Esophagus squamous epithelium (tissue), 5 donors: ENCODE results near the gene STAMBPL1. TPM values are rescaled to one million over a fixed set of nuclear protein-coding genes. Genes with fewer than 3 reads are reported as not detected.
A peak's percentile ranks its signal among the peaks of the same experiment; 100 is the strongest.
"Not testable (repeated sequence)": the region's sequence is repeated elsewhere in the genome, so short reads cannot be mapped to it uniquely, and the experiment has no call there.

Experiments used
- DNase-seq: peaks from one replicate; lab custom pipeline; 2025; lab: John Stamatoyannopoulos, UW
- H3K27ac ChIP-seq, 4 donors: fragments of 200-600 bp; sonication (generic); one replicate each; pipeline ENCODE4 v1.5.1; 2016 to 2019; ENCODE audit warnings: mild to moderate bottlenecking in 1 of 4
- H3K27me3 ChIP-seq, 4 donors: fragments of 200-600 bp; sonication (generic); 1 replicate in 3 of 4; 2 replicates in 1 of 4; pipeline versions ENCODE4 v1.5.1 to v1.6.0; 2017 to 2021; ENCODE audit warnings: antibody characterized with exemption in 1 of 4
- H3K36me3 ChIP-seq, 3 donors: fragments of 200-600 bp; sonication (generic); one replicate each; pipeline ENCODE4 v1.5.1; 2016 to 2019
- H3K4me1 ChIP-seq, 3 donors: fragments of 200-600 bp; sonication (generic); one replicate each; pipeline ENCODE4 v1.5.1; 2017 to 2019
- H3K4me3 ChIP-seq, 4 donors: fragments of 200-600 bp; sonication (generic); 1 replicate in 3 of 4; 2 replicates in 1 of 4; pipeline ENCODE4 v1.5.1; 2016 to 2019; ENCODE audit warnings: mild to moderate bottlenecking in 2 of 4, moderate library complexity in 1 of 4
- H3K9me3 ChIP-seq, 3 donors: fragments of 200-600 bp; sonication (generic); one replicate each; pipeline ENCODE4 v1.5.1; 2016 to 2019
- CTCF ChIP-seq, 6 experiments: fragments of 450-650 bp in 4 of 6; fragments of 200-600 bp in 2 of 6; sonication (generic) in 2 of 6; IDR thresholded peaks; one replicate each; pipeline ENCODE4 v1.5.1; 2016 to 2019; ENCODE audit warnings: antibody characterized with exemption in 6 of 6, mild to moderate bottlenecking in 4 of 6, moderate library complexity in 4 of 6
- POLR2A ChIP-seq, 4 donors: fragments of 450-650 bp; IDR thresholded peaks; one replicate each; pipeline ENCODE4 v1.6.1; 2017; ENCODE audit warnings: antibody characterized with exemption in 4 of 4, mild to moderate bottlenecking in 4 of 4, moderate library complexity in 3 of 4
- WGBS, 2 donors: methylation state at CpG; one replicate each; pipeline ENCODE4 v1.1.5; 2018; 5-methylcytosine and 5-hydroxymethylcytosine counted together
- intact Hi-C: fragments of 100-400 bp; cut with DNase I; formaldehyde crosslinking; loops from one replicate; pipeline ENCODE4 v1.15.0; 2022
- total RNA-seq, 4 donors: library from RNA; depleted of rRNA; stranded (reverse); fragments of >200 nt; gene quantifications; one replicate each; pipeline ENCODE4 v1.1.0, GENCODE V29; 2016
- donor health status: DM: yes; HTN: yes; CAD: no.

The STAMBPL1 gene
- total RNA-seq, 4 donors from 2014 or later = 3.5 to 21.0 (median 7.6) TPM

- H3K27me3 ChIP-seq = no peaks in the 10 kb centered on the region
- intact Hi-C loops = no loop called here
- 74 to 89% methylated on average over 2 of the region's 2 CpGs for WGBS, 2 donors
- H3K4me1 ChIP-seq = peaks cover 0 to 31% (median 5%) of the 10 kb centered on the region in 3 donors
- DNase-seq = no peak
- peak overlapping the region in 3 of 4 donors; percentile 33 to 76 (median 62) for H3K27ac ChIP-seq
- H3K36me3 ChIP-seq = peaks cover 0 to 13% (median 0%) of the 10 kb centered on the region in 3 donors
- no peaks in the 10 kb centered on the region for H3K9me3 ChIP-seq
- H3K4me3 ChIP-seq = no peak overlapping the region
- no peak for TF ChIP-seq CTCF (IDR thresholded peaks at IDR 0.05)
- TF ChIP-seq POLR2A (IDR thresholded peaks at IDR 0.05) = no peak
Observed at GRCh38 chr10:88927416-88927690, 47.3 kb downstream of the STAMBPL1 start.

GRCh38 chr10:88928254-88928653 lies 48.2 kb downstream of the STAMBPL1 start:
- H3K27me3 ChIP-seq = no peaks in the 10 kb centered on the region
- no peak overlapping the region for H3K27ac ChIP-seq
- TF ChIP-seq CTCF (IDR thresholded peaks at IDR 0.05) = no peak
- TF ChIP-seq POLR2A (IDR thresholded peaks at IDR 0.05) = no peak
- no peak for DNase-seq
- H3K4me3 ChIP-seq = no peak overlapping the region
- 71 to 76% methylated on average over 2 of the region's 2 CpGs for WGBS, 2 donors
- H3K36me3 ChIP-seq = peaks cover 0 to 13% (median 0%) of the 10 kb centered on the region in 3 donors
- no peaks in the 10 kb centered on the region for H3K9me3 ChIP-seq
- peaks cover 0 to 39% (median 7%) of the 10 kb centered on the region in 3 donors for H3K4me1 ChIP-seq
- intact Hi-C loops = no loop called here

GRCh38 chr10:88931548-88931947 lies 51.5 kb downstream of the STAMBPL1 start:
- intact Hi-C loops = loop anchor here (5.0 kb wide), 1 partner anchor 94 kb away; no protein-coding TSS in a partner anchor
- H3K27me3 ChIP-seq = no peaks in the 10 kb centered on the region
- peak overlapping the region in 2 of 4 donors; percentile 57 to 65 for H3K27ac ChIP-seq
- DNase-seq = no peak
- peaks cover 0 to 3% (median 0%) of the 10 kb centered on the region in 3 donors for H3K36me3 ChIP-seq
- WGBS, 2 donors = 60 to 63% methylated on average over 1 of the region's 1 CpG
- TF ChIP-seq CTCF (IDR thresholded peaks at IDR 0.05) = no peak
- TF ChIP-seq POLR2A (IDR thresholded peaks at IDR 0.05) = no peak
- H3K9me3 ChIP-seq = no peaks in the 10 kb centered on the region
- no peak overlapping the region for H3K4me3 ChIP-seq
- H3K4me1 ChIP-seq = peaks cover 6 to 42% (median 10%) of the 10 kb centered on the region in 3 donors

- not testable (repeated sequence) for H3K27me3 ChIP-seq, H3K36me3 ChIP-seq, H3K9me3 ChIP-seq, DNase-seq, H3K4me3 ChIP-seq
- intact Hi-C loops = loop anchor here (5.0 kb wide), 1 partner anchor 95 kb away; no protein-coding TSS in a partner anchor
- peak overlapping the region; percentile 41 to 74 (median 61) for H3K27ac ChIP-seq
- H3K4me1 ChIP-seq = peaks cover 6 to 40% (median 10%) of the 10 kb centered on the region in 3 donors
- 73 to 77% methylated on average over 5 of the region's 5 CpGs for WGBS, 2 donors
Observed at GRCh38 chr10:88932029-88932428, 52.0 kb downstream of the STAMBPL1 start.

GRCh38 chr10:88932539-88933256 lies 52.7 kb downstream of the STAMBPL1 start:
- peaks cover 0 to 13% (median 0%) of the 10 kb centered on the region in 3 donors for H3K36me3 ChIP-seq
- DNase-seq = no peak
- no peaks in the 10 kb centered on the region for H3K9me3 ChIP-seq
- no peak overlapping the region for H3K4me3 ChIP-seq
- no peak for TF ChIP-seq POLR2A (IDR thresholded peaks at IDR 0.05)
- peak; percentile 91 to 97 (median 95) for TF ChIP-seq CTCF (IDR thresholded peaks at IDR 0.05)
- no peaks in the 10 kb centered on the region for H3K27me3 ChIP-seq
- peaks cover 6 to 33% (median 10%) of the 10 kb centered on the region in 3 donors for H3K4me1 ChIP-seq
- WGBS, 2 donors = 37 to 54% methylated on average over 3 to 7 of the region's 7 CpGs
- peak overlapping the region; percentile 41 to 74 (median 61) for H3K27ac ChIP-seq
- intact Hi-C loops = loop anchor here (5.0 kb wide), 1 partner anchor 95 kb away; no protein-coding TSS in a partner anchor
